ENCODE data around the gene GYS2. TPM values are rescaled to one million over a fixed set of nuclear protein-coding genes. Genes with fewer than 3 reads are reported as not detected.

Gene GYS2
- total RNA-seq, 1 experiment from 2014 or later, result 0.66 TPM

GRCh38 chr12:21615431-21615830 is 10.8 kb upstream of the GYS2 start:
- Mint-ChIP-seq H3K4me1 (ENCODE audit: low read depth, unreplicated experiment) (no peaks in the 10 kb centered on the region), H3K27ac (ENCODE audit: unreplicated experiment) (no peak overlapping the region), H3K4me3 (ENCODE audit: unreplicated experiment) (no peak overlapping the region), H3K36me3 (ENCODE audit: insufficient read depth, unreplicated experiment) (peaks cover 4% of the 10 kb centered on the region), H3K9me3 (ENCODE audit: unreplicated experiment) (no peaks in the 10 kb centered on the region), H3K27me3 (ENCODE audit: insufficient read depth, unreplicated experiment) (no peaks in the 10 kb centered on the region)
- DNase-seq, result no peak
- BruUV-seq (replicated peaks), result no TSS peak
- intact Hi-C loops (cut with micrococcal nuclease; ENCODE audit: unreplicated experiment), result no loop called here
- CTCF ChIA-PET, result no interaction called here
- no peak overlapping the region for H3K4me3 ChIP-seq (ENCODE audit: low read depth, low read length)
- POLR2A ChIA-PET, result no interaction called here
- TF ChIP-seq CTCF (IDR thresholded peaks at IDR 0.05; ENCODE audit: insufficient read depth in 1 of 2, low read depth in 1 of 2, low read length in 1 of 2, severe bottlenecking in 1 of 2, unreplicated experiment in 1 of 2), result no peak
- H3K36me3 ChIP-seq (ENCODE audit: control insufficient read depth, insufficient read depth, low read length), result no peaks in the 10 kb centered on the region
- no peaks in the 10 kb centered on the region for H3K27me3 ChIP-seq (replicated peaks; ENCODE audit: control insufficient read depth, insufficient read depth, low read length)
- no peaks in the 10 kb centered on the region for H3K9me3 ChIP-seq
- peaks cover 28% of the 10 kb centered on the region for H3K4me1 ChIP-seq

- Histone ChIP-seq H3K27me3 (replicated peaks; ENCODE audit: control insufficient read depth, insufficient read depth, low read length) (no peaks in the 10 kb centered on the region), H3K9me3 (no peaks in the 10 kb centered on the region), H3K4me1 (peaks cover 28% of the 10 kb centered on the region), H3K4me3 (ENCODE audit: low read depth, low read length) (no peak overlapping the region), H3K36me3 (ENCODE audit: control insufficient read depth, insufficient read depth, low read length) (no peaks in the 10 kb centered on the region)
- Mint-ChIP-seq H3K36me3 (ENCODE audit: insufficient read depth, unreplicated experiment) (peaks cover 4% of the 10 kb centered on the region), H3K9me3 (ENCODE audit: unreplicated experiment) (no peaks in the 10 kb centered on the region), H3K27me3 (ENCODE audit: insufficient read depth, unreplicated experiment) (no peaks in the 10 kb centered on the region), H3K27ac (ENCODE audit: unreplicated experiment) (no peak overlapping the region), H3K4me3 (ENCODE audit: unreplicated experiment) (no peak overlapping the region), H3K4me1 (ENCODE audit: low read depth, unreplicated experiment) (no peaks in the 10 kb centered on the region)
- BruUV-seq (replicated peaks), result no TSS peak
- TF ChIP-seq CTCF (IDR thresholded peaks at IDR 0.05; ENCODE audit: insufficient read depth in 1 of 2, low read depth in 1 of 2, low read length in 1 of 2, severe bottlenecking in 1 of 2, unreplicated experiment in 1 of 2), result no peak
- intact Hi-C loops (cut with micrococcal nuclease; ENCODE audit: unreplicated experiment), result no loop called here
- ChIA-PET CTCF (no interaction called here), POLR2A (no interaction called here)
- no peak for DNase-seq
Measured at GRCh38 chr12:21614506-21614905, 9.9 kb upstream of the GYS2 start.

- TF ChIP-seq CTCF (IDR thresholded peaks at IDR 0.05; ENCODE audit: insufficient read depth in 1 of 2, low read depth in 1 of 2, low read length in 1 of 2, severe bottlenecking in 1 of 2, unreplicated experiment in 1 of 2), result peak; percentile 42 to 48
- POLR2A ChIA-PET, result no interaction called here
- BruUV-seq (replicated peaks), result no TSS peak
Measured at GRCh38 chr12:21613931-21614330, 9.3 kb upstream of the GYS2 start.

More at GRCh38 chr12:21613931-21614330, 9.3 kb upstream of the GYS2 start:
- no peaks in the 10 kb centered on the region for H3K27me3 Mint-ChIP-seq (ENCODE audit: insufficient read depth, unreplicated experiment)
- DNase-seq, result peak in 1 of 2 experiments; percentile 28
- intact Hi-C loops (cut with micrococcal nuclease; ENCODE audit: unreplicated experiment), result no loop called here
- peaks cover 4% of the 10 kb centered on the region for H3K36me3 Mint-ChIP-seq (ENCODE audit: insufficient read depth, unreplicated experiment)
- Histone ChIP-seq H3K27me3 (replicated peaks; ENCODE audit: control insufficient read depth, insufficient read depth, low read length) (no peaks in the 10 kb centered on the region), H3K4me3 (ENCODE audit: low read depth, low read length) (no peak overlapping the region), H3K4me1 (peaks cover 28% of the 10 kb centered on the region), H3K9me3 (no peaks in the 10 kb centered on the region), H3K36me3 (ENCODE audit: control insufficient read depth, insufficient read depth, low read length) (no peaks in the 10 kb centered on the region)
- no peak overlapping the region for H3K27ac Mint-ChIP-seq (ENCODE audit: unreplicated experiment)
- no peaks in the 10 kb centered on the region for H3K4me1 Mint-ChIP-seq (ENCODE audit: low read depth, unreplicated experiment)
- H3K9me3 Mint-ChIP-seq (ENCODE audit: unreplicated experiment), result no peaks in the 10 kb centered on the region
- CTCF ChIA-PET, result interaction anchor here (0.5 to 0.7 kb wide), 2 partner anchors 67 to 150 kb away, joined by 3 to 4 read pairs; no protein-coding TSS in a partner anchor
- H3K4me3 Mint-ChIP-seq (ENCODE audit: unreplicated experiment), result no peak overlapping the region

Measured in Caco-2 (cell line).